H1 (cell line): Measurements from ENCODE around the gene MTARC1. TPM values are rescaled to one million over a fixed set of nuclear protein-coding genes. Genes with fewer than 3 reads are reported as not detected.

Source experiments
- CTCF ChIA-PET: fragments of 300-600 bp; sonication (Branson Sonifier 250); formaldehyde crosslinking; loops from one replicate; lab custom pipeline; 2021; ENCODE audit not compliant: partially characterized antibody; lab: Charles Lee
- POLR2A ChIA-PET: fragments of 300-600 bp; sonication (Branson Sonifier 250); formaldehyde crosslinking; loops from one replicate; lab custom pipeline; 2021; ENCODE audit warnings: inconsistent platforms; ENCODE audit not compliant: partially characterized antibody; lab: Charles Lee
- DNase-seq, 2 experiments: peaks; one replicate each; pipeline versions ENCODE4 v3.0.0 to v3.0.0-alpha.2; 2010 to 2022; ENCODE audit warnings: low spot score in 2 of 2, low read depth in 1 of 2, mixed read lengths in 1 of 2
- FAIRE-seq: peaks from 2 replicates; lab custom pipeline; 2011; peaks lifted over from hg19 to GRCh38; lab: Jason Lieb, UNC
- H2AFZ ChIP-seq: 2 replicates; pipeline ENCODE4 v1.8.1; 2012; ENCODE audit warnings: low read length, inconsistent platforms
- H2AK5ac ChIP-seq: 2 replicates; pipeline ENCODE4 v1.6.1; 2013; ENCODE audit warnings: low read depth, low read length
- H2BK120ac ChIP-seq: replicated peaks from 2 replicates; pipeline ENCODE3; 2013; ENCODE audit warnings: low read depth, low read length, inconsistent platforms
- H2BK12ac ChIP-seq: 2 replicates; pipeline ENCODE4 v1.6.1; 2013; ENCODE audit warnings: low read depth, low read length
- H2BK15ac ChIP-seq: 2 replicates; pipeline ENCODE4 v1.6.1; 2013; ENCODE audit warnings: low read length
- H2BK20ac ChIP-seq: 2 replicates; pipeline ENCODE4 v1.6.1; 2013; ENCODE audit warnings: low read length
- H2BK5ac ChIP-seq: 2 replicates; pipeline ENCODE4 v1.6.1; 2013; ENCODE audit warnings: low read depth, low read length
- H3K14ac ChIP-seq: 2 replicates; pipeline ENCODE4 v1.6.1; 2013; ENCODE audit warnings: inconsistent platforms; ENCODE audit not compliant: insufficient read length
- H3K18ac ChIP-seq: 2 replicates; pipeline ENCODE4 v1.6.1; 2013; ENCODE audit warnings: low read length; ENCODE audit errors: extremely low read depth
- H3K23ac ChIP-seq: 2 replicates; pipeline ENCODE4 v1.6.1; 2013; ENCODE audit warnings: inconsistent platforms; ENCODE audit not compliant: insufficient read length
- H3K23me2 ChIP-seq: 2 replicates; pipeline ENCODE4 v1.6.1; 2013; ENCODE audit warnings: low read depth, low read length
- H3K27ac ChIP-seq: 2 replicates; pipeline ENCODE4 v1.6.1; 2011; ENCODE audit warnings: low read depth, low read length, inconsistent platforms
- H3K27me3 ChIP-seq, 4 experiments: replicated peaks in 1 of 4; 1 replicate in 1 of 4; 2 replicates in 3 of 4; pipeline versions ENCODE4 v1.6.1 to v1.8.1; 2011 to 2013; ENCODE audit warnings: low read length in 3 of 4, mild to moderate bottlenecking in 3 of 4, inconsistent platforms in 2 of 4, mixed read lengths in 2 of 4, moderate library complexity in 1 of 4; ENCODE audit not compliant: control insufficient read depth in 3 of 4, insufficient read depth in 3 of 4; ENCODE audit errors: extremely low read depth in 1 of 4
- H3K36me3 ChIP-seq, 4 experiments: 2 replicates each; pipeline versions ENCODE4 v1.6.1 to v1.8.1; 2011 to 2013; ENCODE audit warnings: mild to moderate bottlenecking in 4 of 4, low read length in 3 of 4, moderate library complexity in 2 of 4, control low read depth in 1 of 4, inconsistent platforms in 1 of 4; ENCODE audit not compliant: insufficient read depth in 4 of 4, control insufficient read depth in 2 of 4
- H3K4ac ChIP-seq: replicated peaks from 2 replicates; pipeline ENCODE3; 2013; ENCODE audit warnings: low read length, low read depth, mixed read lengths, inconsistent platforms; ENCODE audit not compliant: insufficient read length
- H3K4me1 ChIP-seq, 4 experiments: replicated peaks in 1 of 4; 1 replicate in 1 of 4; 2 replicates in 3 of 4; pipeline versions ENCODE4 v1.6.1 to v1.8.1; 2011 to 2013; ENCODE audit warnings: low read length in 3 of 4, inconsistent platforms in 2 of 4, mixed read lengths in 1 of 4; ENCODE audit not compliant: insufficient read depth in 4 of 4, control insufficient read depth in 3 of 4
- H3K4me2 ChIP-seq, 2 experiments: 2 replicates each; pipeline versions ENCODE4 v1.6.1 to v1.8.1; 2011 to 2013; ENCODE audit warnings: low read depth in 2 of 2, low read length in 2 of 2, control low read depth in 1 of 2, inconsistent platforms in 1 of 2, mild to moderate bottlenecking in 1 of 2; ENCODE audit not compliant: insufficient read depth in 1 of 2
- H3K4me3 ChIP-seq, 4 experiments: fragments of 200-600, 300-600 bp in 1 of 4; sonication (generic), shearing (Covaris generic), sonication (Bioruptor Twin) in 1 of 4; 2 replicates each; pipeline versions ENCODE4 v1.5.1 to v1.8.1; 2011 to 2016; ENCODE audit warnings: low read length in 4 of 4, low read depth in 3 of 4, control low read depth in 2 of 4, inconsistent platforms in 2 of 4, mild to moderate bottlenecking in 2 of 4, mixed read lengths in 1 of 4, moderate library complexity in 1 of 4; ENCODE audit not compliant: insufficient read depth in 2 of 4; ENCODE audit errors: extremely low read depth in 1 of 4
- H3K56ac ChIP-seq: replicated peaks from 2 replicates; pipeline ENCODE3; 2013; ENCODE audit warnings: low read depth, mild to moderate bottlenecking, mixed read lengths, low read length, inconsistent platforms; ENCODE audit not compliant: insufficient read length
- H3K79me1 ChIP-seq: 2 replicates; pipeline ENCODE4 v1.6.1; 2013; ENCODE audit warnings: low read depth, low read length, control low read depth
- H3K79me2 ChIP-seq, 2 experiments: 2 replicates each; pipeline versions ENCODE4 v1.6.1 to v1.8.1; 2012 to 2013; ENCODE audit warnings: low read length in 2 of 2, mild to moderate bottlenecking in 2 of 2, inconsistent platforms in 1 of 2; ENCODE audit not compliant: insufficient read depth in 2 of 2, control insufficient read depth in 1 of 2
- H3K9ac ChIP-seq, 4 experiments: replicated peaks in 1 of 4; 1 replicate in 1 of 4; 2 replicates in 3 of 4; pipeline versions ENCODE4 v1.6.1 to v1.8.1; 2011 to 2013; ENCODE audit warnings: low read depth in 3 of 4, low read length in 3 of 4, control low read depth in 2 of 4, mild to moderate bottlenecking in 2 of 4, moderate library complexity in 2 of 4, inconsistent platforms in 1 of 4; ENCODE audit errors: extremely low read depth in 1 of 4
- H3K9me3 ChIP-seq, 2 experiments: 2 replicates each; pipeline versions ENCODE4 v1.6.1 to v1.8.1; 2012 to 2013; ENCODE audit warnings: mild to moderate bottlenecking in 2 of 2, moderate library complexity in 2 of 2, control low read depth in 1 of 2, inconsistent platforms in 1 of 2, low read depth in 1 of 2, low read length in 1 of 2, mixed read lengths in 1 of 2; ENCODE audit not compliant: insufficient read depth in 2 of 2
- H4K20me1 ChIP-seq, 2 experiments: replicated peaks in 1 of 2; 2 replicates each; pipeline versions ENCODE3 to v1.8.1; 2011 to 2013; ENCODE audit warnings: inconsistent platforms in 2 of 2, low read length in 2 of 2, mild to moderate bottlenecking in 1 of 2; ENCODE audit not compliant: insufficient read depth in 2 of 2, control insufficient read depth in 1 of 2
- H4K5ac ChIP-seq: 2 replicates; pipeline ENCODE4 v1.6.1; 2013; ENCODE audit warnings: low read length, low read depth, mixed read lengths, inconsistent platforms; ENCODE audit not compliant: insufficient read length
- H4K8ac ChIP-seq: 2 replicates; pipeline ENCODE4 v1.8.0; 2013; ENCODE audit warnings: mild to moderate bottlenecking, moderate library complexity, low read length, inconsistent platforms; ENCODE audit not compliant: insufficient read depth; ENCODE audit errors: extremely low read depth
- H4K91ac ChIP-seq: replicated peaks from 2 replicates; pipeline ENCODE3; 2013; ENCODE audit warnings: low read length, mixed read lengths, inconsistent platforms; ENCODE audit not compliant: insufficient read length
- HDAC6 ChIP-seq: IDR thresholded peaks from one replicate; pipeline ENCODE4 v1.7.1; 2012; ENCODE audit warnings: low read depth, mild to moderate bottlenecking, inconsistent platforms, low read length, moderate library complexity
- WGBS, 2 experiments: shearing (Covaris generic) in 1 of 2; methylation state at CpG; one replicate each; pipeline versions ENCODE4 v1.1.6 to v1.1.7; 2013 to 2015; ENCODE audit warnings: low lambda C conversion rate in 2 of 2, mixed read lengths in 2 of 2, inconsistent platforms in 1 of 2, low coverage in 1 of 2, missing lambda C conversion rate in 1 of 2; ENCODE audit not compliant: insufficient replicate concordance in 2 of 2, insufficient coverage in 1 of 2, insufficient read length in 1 of 2; ENCODE audit errors: extremely low coverage in 1 of 2, missing lambda C conversion rate in 1 of 2; 5-methylcytosine and 5-hydroxymethylcytosine counted together
- polyA plus RNA-seq, 7 experiments: library from polyadenylated mRNA; depleted of rRNA in 3 of 7; stranded (reverse) in 5 of 7; unstranded in 2 of 7; fragments of >200 nt in 5 of 7; fragments of 200-250 nt in 2 of 7; gene quantifications; 1 replicate in 5 of 7; 2 replicates in 1 of 7; 4 replicates in 1 of 7; pipeline versions ENCODE4 v1.2.1 to v1.2.3, GENCODE V29; 2011 to 2013; ENCODE audit warnings: missing spikeins in 2 of 7, mixed read lengths in 2 of 7
- total RNA-seq: library from RNA; stranded (reverse); fragmentation: NEBNext Ultra II Directional; extraction: Animal tissue kit (Norgen Biotek cat#: 25700); gene quantifications from 2 replicates; pipeline ENCODE4 v1.2.1, GENCODE V29; 2021

Gene MTARC1
- total and polyA plus RNA-seq, 2 of the 8 experiments (the other 6 are each of a cell fraction or from before 2014, with no cell fraction given) = 17.2 to 46.2 TPM

- peaks cover 0 to 6% (median under 1%) of the 10 kb centered on the region in 4 experiments; a peak in 2 of 7 replicates for H3K4me1 ChIP-seq
- H2BK12ac ChIP-seq = no peak overlapping the region
- H3K27ac ChIP-seq = no peak overlapping the region
- no peak overlapping the region for H3K23ac ChIP-seq
- no peak overlapping the region for H4K91ac ChIP-seq
- no peak overlapping the region for H2AFZ ChIP-seq
- no peaks in the 10 kb centered on the region for H3K9me3 ChIP-seq
- no peak overlapping the region for H3K4me3 ChIP-seq
- H2BK120ac ChIP-seq = no peak overlapping the region
- H2BK15ac ChIP-seq = no peak overlapping the region
- H3K9ac ChIP-seq = no peak overlapping the region
- peaks cover 0 to 6% of the 10 kb centered on the region in 2 experiments for H4K20me1 ChIP-seq
- no peaks in the 10 kb centered on the region for H3K79me2 ChIP-seq
- TF ChIP-seq HDAC6 = no peak
- peaks cover 0 to 16% (median 11%) of the 10 kb centered on the region in 4 experiments; a peak in 4 of 8 replicates for H3K36me3 ChIP-seq
- H3K23me2 ChIP-seq = no peaks in the 10 kb centered on the region
- POLR2A ChIA-PET = interaction anchor here (0.6 to 2.5 kb wide), 3 partner anchors 22 to 697 kb away, joined by 3 to 15 read pairs (median 4); partner anchors contain the start of gene MTARC1
- no peaks in the 10 kb centered on the region for H3K79me1 ChIP-seq
- FAIRE-seq = no peak
- CTCF ChIA-PET = interaction anchor here (0.8 to 3.9 kb wide), 14 partner anchors 8 to 286 kb away, joined by 3 to 30 read pairs (median 6); partner anchors contain the start of gene HLX
- H4K5ac ChIP-seq = no peak overlapping the region
- H4K8ac ChIP-seq = no peak overlapping the region
- H3K56ac ChIP-seq = no peak overlapping the region
- DNase-seq = no peak
- no peak overlapping the region for H3K4me2 ChIP-seq
- H3K14ac ChIP-seq = no peak overlapping the region
- no peaks in the 10 kb centered on the region for H3K27me3 ChIP-seq
- 79% methylated on average over 11 of the region's 11 CpGs; no CpG with 5 or more reads in 1 of the 2 experiments for WGBS, 2 experiments
- H3K4ac ChIP-seq = no peak overlapping the region
- H2AK5ac ChIP-seq = no peak overlapping the region
- no peak overlapping the region for H2BK20ac ChIP-seq
- no peak overlapping the region for H3K18ac ChIP-seq
- H2BK5ac ChIP-seq = no peak overlapping the region
Observed at GRCh38 chr1:220808345-220809186, 21.9 kb downstream of the MTARC1 start.
